Activated naive CD4-positive, alpha-beta T cell treated with anti-CD3 and anti-CD28 coated beads, Interleukin-2, amount 50 U/mL, for 24 hours (primary cell): ENCODE results near the gene KCNMA1.

Experiments used
- H3K27ac Mint-ChIP-seq: one replicate; pipeline ENCODE4 v1.8.0; 2021; ENCODE audit warnings: mild to moderate bottlenecking, mixed read lengths
- H3K27me3 Mint-ChIP-seq: one replicate; pipeline ENCODE4 v1.8.0; 2021; ENCODE audit warnings: mixed read lengths
- H3K36me3 Mint-ChIP-seq: one replicate; pipeline ENCODE4 v1.8.0; 2021; ENCODE audit warnings: mixed read lengths
- H3K4me1 Mint-ChIP-seq: one replicate; pipeline ENCODE4 v1.8.0; 2021; ENCODE audit warnings: mixed read lengths
- H3K4me3 Mint-ChIP-seq: one replicate; pipeline ENCODE4 v1.8.0; 2021; ENCODE audit warnings: mild to moderate bottlenecking, mixed read lengths
- H3K9me3 Mint-ChIP-seq: one replicate; pipeline ENCODE4 v1.8.0; 2021; ENCODE audit warnings: mixed read lengths

The KCNMA1 gene

DNA sequence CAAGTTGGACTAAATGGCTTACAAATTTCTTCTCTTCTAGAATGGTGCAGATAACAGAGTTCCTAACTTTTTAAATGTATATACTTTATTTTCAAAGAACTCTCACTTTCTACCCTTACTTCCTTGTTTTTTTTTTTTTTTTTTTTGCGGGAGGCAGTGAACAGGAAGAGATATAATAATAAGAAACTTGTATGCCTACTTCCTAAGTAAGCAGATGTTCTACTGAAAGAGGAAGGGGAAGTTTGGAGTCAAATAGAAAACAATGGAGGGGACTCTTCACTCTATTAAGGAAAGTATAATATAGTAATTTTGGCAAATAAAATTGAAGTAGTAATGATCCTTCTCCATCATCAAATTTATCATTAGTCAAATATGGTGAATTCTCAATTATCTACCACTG, 754.0 kb downstream of the KCNMA1 start:
- no peaks in the 10 kb centered on the region for H3K9me3 Mint-ChIP-seq
- no peaks in the 10 kb centered on the region for H3K36me3 Mint-ChIP-seq
- H3K27me3 Mint-ChIP-seq: peaks cover 2% of the 10 kb centered on the region
- H3K27ac Mint-ChIP-seq: no peak overlapping the region
- H3K4me3 Mint-ChIP-seq: no peak overlapping the region
- no peaks in the 10 kb centered on the region for H3K4me1 Mint-ChIP-seq

DNA sequence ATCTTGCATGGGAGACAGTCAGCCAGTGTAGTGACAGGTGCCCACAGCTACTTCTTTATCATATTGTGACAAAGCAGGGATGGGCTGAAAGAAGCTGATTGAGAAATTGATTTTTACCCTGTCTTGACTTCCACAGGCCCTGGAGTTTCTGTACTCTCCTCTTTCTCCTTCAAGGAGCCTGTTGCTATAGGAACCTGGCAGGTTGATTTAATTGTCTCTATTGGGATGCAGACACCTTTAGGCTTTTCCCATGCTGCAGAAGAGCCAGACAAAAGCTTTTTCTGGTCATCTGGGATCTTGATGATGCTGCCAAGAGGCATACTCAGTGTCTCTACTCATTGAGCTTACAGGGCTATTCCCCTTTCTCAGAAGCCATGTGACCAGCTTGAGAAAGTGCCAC, 754.8 kb downstream of the KCNMA1 start:
- Mint-ChIP-seq H3K4me3 (no peak overlapping the region), H3K36me3 (no peaks in the 10 kb centered on the region), H3K9me3 (no peaks in the 10 kb centered on the region), H3K27me3 (peaks cover 2% of the 10 kb centered on the region), H3K4me1 (no peaks in the 10 kb centered on the region), H3K27ac (no peak overlapping the region)

DNA sequence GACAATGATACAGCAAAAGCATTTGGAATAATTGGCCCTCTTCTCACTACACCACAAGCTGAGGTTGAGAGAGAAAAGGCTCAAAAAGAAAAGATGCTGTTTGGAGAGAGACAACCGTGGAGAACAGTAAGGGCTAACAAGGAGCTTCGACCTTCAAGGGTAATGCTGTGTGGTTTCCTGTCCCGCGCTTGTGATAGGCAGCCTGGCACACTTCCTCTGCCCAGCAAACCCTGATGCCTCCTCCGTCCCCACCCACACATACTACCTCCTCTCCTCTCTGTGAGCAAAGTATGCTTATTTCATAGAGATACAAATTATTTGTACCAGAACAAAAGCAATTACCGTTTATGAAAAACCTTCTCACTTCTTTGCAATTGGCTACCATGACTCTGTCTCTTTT, 755.4 kb downstream of the KCNMA1 start:
- H3K9me3 Mint-ChIP-seq: no peaks in the 10 kb centered on the region
- no peak overlapping the region for H3K4me3 Mint-ChIP-seq
- no peak overlapping the region for H3K27ac Mint-ChIP-seq
- H3K36me3 Mint-ChIP-seq: no peaks in the 10 kb centered on the region
- no peaks in the 10 kb centered on the region for H3K4me1 Mint-ChIP-seq
- no peaks in the 10 kb centered on the region for H3K27me3 Mint-ChIP-seq

DNA sequence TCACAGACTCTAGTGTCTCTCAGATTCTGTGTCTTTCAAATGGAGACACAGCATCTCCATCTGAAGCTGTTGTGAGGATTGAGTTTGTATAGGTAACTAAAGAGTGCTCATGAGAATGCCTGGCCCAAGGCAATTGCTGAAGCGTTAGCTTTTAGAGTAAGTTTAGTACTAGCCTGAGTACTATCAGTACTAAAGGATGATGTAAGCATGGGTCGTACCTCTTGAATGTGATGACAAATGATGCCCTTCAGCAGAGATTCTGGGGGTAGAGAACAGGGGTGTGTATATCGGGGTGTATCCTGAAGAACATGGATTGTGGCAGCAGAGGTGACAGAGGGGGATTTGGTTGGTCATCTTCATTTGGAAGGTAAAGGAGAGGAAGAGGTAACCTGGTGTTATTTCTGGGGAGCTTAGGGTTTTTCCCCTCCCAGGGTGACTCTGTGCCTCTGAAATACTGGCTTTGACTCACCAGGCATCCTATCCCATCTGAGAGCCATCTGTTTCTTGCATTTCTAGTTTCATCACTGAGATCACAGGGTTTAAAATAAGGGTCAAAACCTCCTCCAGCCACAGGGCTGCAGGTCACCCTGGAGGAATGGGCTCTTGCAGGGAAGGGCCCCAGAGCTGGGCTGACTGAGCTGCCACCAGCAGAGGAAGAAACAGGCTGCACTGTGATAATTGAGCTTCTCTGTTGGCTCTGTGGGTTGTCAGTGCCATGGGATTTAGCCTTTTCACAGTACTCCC, 756.0 kb downstream of the KCNMA1 start:
- no peaks in the 10 kb centered on the region for H3K36me3 Mint-ChIP-seq
- no peak overlapping the region for H3K4me3 Mint-ChIP-seq
- no peaks in the 10 kb centered on the region for H3K9me3 Mint-ChIP-seq
- no peaks in the 10 kb centered on the region for H3K27me3 Mint-ChIP-seq
- no peak overlapping the region for H3K27ac Mint-ChIP-seq
- no peaks in the 10 kb centered on the region for H3K4me1 Mint-ChIP-seq

DNA sequence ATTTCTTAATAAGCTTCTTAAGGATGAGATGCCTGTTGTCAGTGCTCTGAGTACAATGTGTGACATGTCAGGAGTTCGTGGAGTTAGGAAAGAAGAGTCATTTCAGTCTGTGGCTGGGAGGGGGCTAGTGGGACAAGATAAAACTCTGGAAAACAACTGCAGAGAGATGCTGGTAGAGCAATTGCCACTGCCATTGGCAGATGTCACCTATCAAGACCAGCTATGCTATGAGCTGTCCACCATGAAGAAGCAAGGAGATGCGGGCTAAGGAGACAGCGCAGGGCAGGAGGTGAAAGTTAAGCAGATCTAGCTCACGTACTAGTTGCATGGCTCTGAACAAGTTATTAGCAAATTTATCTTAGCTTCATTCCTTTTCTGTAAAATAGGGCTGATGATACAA, 756.7 kb downstream of the KCNMA1 start:
- Mint-ChIP-seq H3K36me3 (no peaks in the 10 kb centered on the region), H3K4me1 (no peaks in the 10 kb centered on the region), H3K9me3 (no peaks in the 10 kb centered on the region), H3K27me3 (no peaks in the 10 kb centered on the region), H3K4me3 (no peak overlapping the region), H3K27ac (no peak overlapping the region)

DNA sequence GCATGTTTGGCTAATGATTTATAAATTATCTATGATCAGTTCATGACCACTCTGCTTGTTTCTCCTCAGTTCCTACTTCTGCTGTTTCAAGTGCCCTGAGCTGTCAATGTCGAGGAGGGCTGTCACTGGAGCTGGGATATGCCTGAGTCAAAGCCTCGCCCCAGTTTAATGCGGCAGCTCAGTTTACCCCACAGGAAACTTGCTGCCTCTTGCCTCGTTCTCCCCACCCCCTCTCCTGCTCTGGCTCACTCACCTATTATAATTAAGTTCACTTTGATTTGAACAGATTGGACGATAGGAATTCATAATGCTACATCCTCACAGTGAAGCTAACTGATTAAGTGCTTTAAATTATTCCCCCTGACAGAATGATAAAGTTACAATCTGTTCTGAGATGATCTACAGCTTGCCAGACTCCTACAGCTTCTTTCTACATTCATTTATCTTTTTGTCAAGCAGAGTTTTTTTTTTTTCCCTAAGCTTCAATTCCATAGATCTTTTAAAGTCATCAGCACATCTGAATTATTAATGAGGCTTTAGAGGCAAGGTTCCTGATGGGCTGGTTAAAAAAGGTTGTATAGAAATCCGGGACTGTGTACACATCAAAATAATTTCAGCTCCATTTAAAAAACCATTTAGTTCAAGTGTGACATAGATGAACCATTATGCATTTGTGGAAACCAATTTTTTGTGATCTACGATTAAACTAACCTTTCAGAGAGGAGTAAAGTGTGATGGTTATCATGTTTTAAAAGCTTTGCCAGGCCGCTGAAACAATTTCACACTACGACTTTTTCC, 758.3 kb downstream of the KCNMA1 start:
- H3K4me3 Mint-ChIP-seq: no peak overlapping the region
- no peaks in the 10 kb centered on the region for H3K9me3 Mint-ChIP-seq
- no peak overlapping the region for H3K27ac Mint-ChIP-seq
- H3K27me3 Mint-ChIP-seq: no peaks in the 10 kb centered on the region
- no peaks in the 10 kb centered on the region for H3K36me3 Mint-ChIP-seq
- H3K4me1 Mint-ChIP-seq: no peaks in the 10 kb centered on the region

DNA sequence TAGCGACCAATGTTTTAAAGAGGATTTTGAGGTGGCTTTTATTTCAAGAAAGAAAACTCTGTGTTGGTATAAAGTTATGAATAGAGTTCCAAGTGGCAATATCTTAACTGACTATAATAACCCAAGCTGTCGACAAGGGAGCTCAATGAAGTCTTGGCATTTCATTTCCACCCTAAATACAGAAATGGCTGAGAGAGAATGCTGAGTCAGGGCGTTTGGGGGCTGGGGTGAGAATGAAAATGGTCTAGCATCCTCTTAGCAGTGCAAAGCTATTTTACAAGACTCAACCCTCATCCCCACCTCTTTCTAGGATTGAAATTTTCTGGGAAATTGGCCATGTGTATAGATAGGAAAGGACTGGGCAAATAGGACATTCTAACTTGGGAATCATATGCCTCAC, 759.1 kb downstream of the KCNMA1 start:
- no peak overlapping the region for H3K4me3 Mint-ChIP-seq
- H3K4me1 Mint-ChIP-seq: no peaks in the 10 kb centered on the region
- no peak overlapping the region for H3K27ac Mint-ChIP-seq
- no peaks in the 10 kb centered on the region for H3K36me3 Mint-ChIP-seq
- H3K27me3 Mint-ChIP-seq: no peaks in the 10 kb centered on the region
- H3K9me3 Mint-ChIP-seq: no peaks in the 10 kb centered on the region

DNA sequence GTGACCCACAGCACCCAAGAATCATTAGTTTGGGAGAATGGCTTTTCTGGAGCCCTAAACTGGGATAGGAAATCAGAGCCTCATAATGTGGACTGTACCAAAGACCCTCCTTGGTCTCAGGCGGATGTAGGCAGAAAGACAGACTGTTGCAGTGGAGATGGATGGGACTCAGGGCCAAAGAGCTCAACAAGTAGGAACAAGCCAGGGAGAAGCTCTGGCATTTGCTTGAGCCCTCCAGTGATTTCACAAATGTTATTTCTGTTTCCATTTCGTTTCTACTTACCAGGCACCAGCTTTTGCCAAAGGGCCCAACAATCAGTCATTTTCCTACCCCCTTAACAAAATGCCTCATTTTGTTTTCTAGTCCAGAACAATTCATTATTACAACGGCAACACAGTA, 762.7 kb downstream of the KCNMA1 start:
- H3K27me3 Mint-ChIP-seq: peaks cover 1% of the 10 kb centered on the region
- H3K36me3 Mint-ChIP-seq: no peaks in the 10 kb centered on the region
- no peak overlapping the region for H3K27ac Mint-ChIP-seq
- no peak overlapping the region for H3K4me3 Mint-ChIP-seq
- no peaks in the 10 kb centered on the region for H3K9me3 Mint-ChIP-seq
- H3K4me1 Mint-ChIP-seq: no peaks in the 10 kb centered on the region

DNA sequence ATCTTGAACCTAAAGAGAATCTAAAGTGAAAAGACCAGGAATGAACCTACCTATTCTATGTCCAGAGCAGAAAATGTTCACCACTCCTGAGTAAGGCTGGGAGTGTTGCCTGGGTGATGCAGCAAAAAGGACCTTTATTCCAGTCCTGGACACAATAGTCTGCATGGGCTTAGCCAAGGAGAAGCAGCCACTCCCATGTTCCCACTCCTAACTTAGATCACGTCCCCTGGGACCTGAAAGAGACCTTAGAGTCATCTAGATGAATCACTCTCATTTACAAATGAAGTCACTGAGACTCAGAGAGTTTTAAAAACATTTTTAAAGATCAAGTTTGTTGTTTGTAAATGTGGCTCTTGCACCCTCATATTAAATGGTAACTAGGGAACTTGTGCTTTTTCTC, 763.4 kb downstream of the KCNMA1 start:
- Mint-ChIP-seq H3K27ac (no peak overlapping the region), H3K36me3 (no peaks in the 10 kb centered on the region), H3K9me3 (no peaks in the 10 kb centered on the region), H3K4me1 (no peaks in the 10 kb centered on the region), H3K27me3 (peaks cover 1% of the 10 kb centered on the region), H3K4me3 (no peak overlapping the region)

DNA sequence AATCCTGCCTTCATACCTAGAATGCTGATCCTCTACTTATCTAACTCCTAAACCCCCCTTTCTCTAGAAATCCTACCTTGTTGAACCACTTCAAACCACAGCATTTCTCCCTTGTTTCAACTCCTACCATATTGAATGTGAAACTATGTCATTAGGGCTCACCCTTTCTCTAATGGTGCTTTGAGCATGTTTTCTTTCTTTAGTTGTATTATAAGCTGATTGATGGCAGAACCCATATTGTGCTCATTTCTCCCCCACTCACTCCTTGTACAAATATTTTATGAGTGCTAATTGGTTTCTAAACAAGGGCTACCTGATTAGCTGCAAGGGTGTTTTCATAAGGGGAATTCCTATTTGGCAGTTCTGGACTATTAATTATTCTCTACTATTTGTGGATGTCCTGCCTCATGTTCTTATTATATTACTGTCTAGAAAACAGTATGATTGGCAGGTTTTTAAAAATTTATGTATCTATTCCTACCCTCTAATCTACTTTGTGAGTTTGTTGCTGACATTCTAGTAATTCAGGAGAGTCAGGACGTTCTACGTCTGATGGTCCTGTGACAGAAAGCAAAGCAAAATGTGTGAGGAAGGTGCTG, 765.8 kb downstream of the KCNMA1 start:
- H3K27ac Mint-ChIP-seq: no peak overlapping the region
- H3K4me1 Mint-ChIP-seq: no peaks in the 10 kb centered on the region
- H3K4me3 Mint-ChIP-seq: no peak overlapping the region
- H3K9me3 Mint-ChIP-seq: no peaks in the 10 kb centered on the region
- H3K36me3 Mint-ChIP-seq: no peaks in the 10 kb centered on the region
- H3K27me3 Mint-ChIP-seq: peaks cover 1% of the 10 kb centered on the region

DNA sequence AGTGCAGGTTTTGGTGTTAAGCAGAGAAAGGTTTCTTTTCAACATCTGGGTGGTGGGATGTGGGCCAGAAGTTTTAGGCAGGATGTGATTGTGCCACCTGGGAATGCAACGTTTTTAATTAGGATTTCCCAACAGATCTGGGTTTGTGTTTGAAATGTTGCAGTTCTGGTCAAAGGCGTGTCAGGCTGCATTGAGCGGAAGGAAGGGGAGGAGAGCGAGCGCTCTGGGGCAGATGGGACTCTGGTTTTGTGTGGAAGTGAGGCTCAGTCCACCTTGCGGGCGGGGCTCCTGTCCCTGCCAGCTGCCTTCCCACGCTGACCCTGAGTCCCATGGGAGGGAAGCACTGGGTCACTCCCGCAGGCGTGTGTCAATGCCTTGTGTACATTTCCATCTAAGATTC, 767.7 kb downstream of the KCNMA1 start:
- Mint-ChIP-seq H3K4me1 (no peaks in the 10 kb centered on the region), H3K27me3 (peaks cover 1% of the 10 kb centered on the region), H3K4me3 (no peak overlapping the region), H3K36me3 (no peaks in the 10 kb centered on the region), H3K27ac (no peak overlapping the region), H3K9me3 (no peaks in the 10 kb centered on the region)

DNA sequence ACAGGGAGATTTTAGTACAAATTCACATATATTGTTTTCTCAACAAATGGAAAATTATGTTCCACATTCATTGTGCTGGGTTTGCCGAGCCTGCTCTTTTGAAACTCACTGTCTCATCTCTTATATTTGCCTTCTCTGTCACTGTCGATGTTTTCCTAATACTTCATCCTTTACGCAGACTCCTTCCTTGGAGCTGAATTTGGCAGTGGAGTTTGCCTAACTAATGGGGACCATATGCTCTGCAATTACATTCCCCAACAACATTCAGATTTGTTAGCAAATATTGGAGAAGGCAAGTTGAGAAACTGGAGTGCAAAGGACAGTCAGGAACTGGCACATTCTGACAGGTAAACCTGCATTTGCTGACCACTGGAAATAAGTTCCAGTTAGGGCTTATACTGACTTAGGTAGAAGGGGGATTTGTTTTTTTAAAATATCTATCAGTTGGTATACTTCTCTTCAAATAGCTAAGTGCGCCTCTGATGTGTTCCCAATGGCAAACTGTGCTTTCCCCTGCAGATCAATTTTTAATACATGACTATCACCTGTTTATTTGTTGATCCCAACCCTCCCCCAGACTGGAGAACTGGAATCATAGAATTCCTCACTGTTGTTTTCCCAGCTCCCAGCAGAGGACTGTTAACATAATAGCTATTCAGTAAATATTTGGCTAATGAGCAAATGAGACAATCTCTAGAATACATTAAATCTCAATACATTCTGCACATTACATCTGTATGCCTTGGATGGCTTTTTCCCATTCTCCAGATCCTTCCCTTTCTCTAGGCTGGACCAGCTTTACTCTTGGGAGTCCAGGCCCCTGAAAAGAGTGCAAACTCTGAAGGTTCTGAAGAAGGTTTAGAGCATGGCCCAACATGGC, 769.3 kb downstream of the KCNMA1 start:
- Mint-ChIP-seq H3K27me3 (peaks cover 1% of the 10 kb centered on the region), H3K27ac (no peak overlapping the region), H3K4me1 (no peaks in the 10 kb centered on the region), H3K4me3 (no peak overlapping the region), H3K36me3 (no peaks in the 10 kb centered on the region), H3K9me3 (no peaks in the 10 kb centered on the region)

DNA sequence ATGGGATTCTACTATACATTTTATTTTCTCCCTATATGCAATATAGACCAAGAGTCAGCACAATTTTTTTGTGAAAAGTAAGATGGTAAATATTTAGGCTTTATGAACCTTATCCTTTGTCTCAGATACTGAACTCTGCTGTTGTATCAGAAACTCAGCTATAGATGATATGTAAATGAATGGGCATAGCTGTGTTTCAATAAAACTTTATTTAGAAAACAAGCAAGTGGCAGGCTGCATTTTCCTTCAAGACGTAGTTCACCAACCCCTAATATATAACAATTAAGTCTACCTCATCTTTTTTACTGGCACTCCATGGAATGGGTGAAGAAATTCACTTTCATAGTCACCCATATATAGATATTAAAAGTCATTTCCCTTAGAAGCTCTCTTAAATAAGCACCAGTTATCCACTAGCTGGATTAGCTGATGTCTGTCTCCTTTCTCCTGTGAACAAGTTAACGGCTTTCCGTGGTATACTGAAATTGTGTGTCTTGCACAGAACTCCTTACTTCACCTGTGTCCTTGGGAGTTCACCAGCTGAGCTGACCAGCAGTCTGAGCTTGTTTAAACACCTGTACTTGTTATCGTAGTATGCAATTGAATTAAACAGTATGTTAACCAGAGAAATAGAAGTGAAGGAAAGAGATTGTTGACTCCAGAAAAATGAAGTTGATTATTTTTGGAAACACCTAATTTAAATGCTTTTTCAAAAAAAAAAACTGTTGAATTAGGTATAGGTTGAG, 770.6 kb downstream of the KCNMA1 start:
- no peaks in the 10 kb centered on the region for H3K36me3 Mint-ChIP-seq
- no peak overlapping the region for H3K27ac Mint-ChIP-seq
- H3K27me3 Mint-ChIP-seq: no peaks in the 10 kb centered on the region
- no peaks in the 10 kb centered on the region for H3K4me1 Mint-ChIP-seq
- peaks cover 2% of the 10 kb centered on the region for H3K9me3 Mint-ChIP-seq
- H3K4me3 Mint-ChIP-seq: no peak overlapping the region

DNA sequence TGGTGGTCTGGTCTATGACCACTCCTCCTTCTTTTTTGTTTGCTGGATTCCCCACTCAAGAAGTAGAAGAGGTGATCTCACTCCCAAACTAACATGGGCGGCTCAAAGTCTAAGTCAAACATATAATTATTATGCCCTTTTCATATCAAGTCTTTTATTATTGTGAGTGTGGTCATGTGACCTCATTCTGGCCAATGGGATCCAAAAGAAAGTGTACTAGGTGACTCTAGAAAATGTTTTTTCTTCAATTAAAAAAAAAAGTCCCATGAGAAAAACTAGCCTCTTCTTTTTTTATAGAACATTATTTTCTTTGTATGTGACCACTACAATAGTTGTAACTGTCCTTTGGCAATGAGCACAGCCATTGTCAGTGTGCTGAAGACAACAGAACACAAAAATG, 772.7 kb downstream of the KCNMA1 start:
- H3K27me3 Mint-ChIP-seq: no peaks in the 10 kb centered on the region

DNA sequence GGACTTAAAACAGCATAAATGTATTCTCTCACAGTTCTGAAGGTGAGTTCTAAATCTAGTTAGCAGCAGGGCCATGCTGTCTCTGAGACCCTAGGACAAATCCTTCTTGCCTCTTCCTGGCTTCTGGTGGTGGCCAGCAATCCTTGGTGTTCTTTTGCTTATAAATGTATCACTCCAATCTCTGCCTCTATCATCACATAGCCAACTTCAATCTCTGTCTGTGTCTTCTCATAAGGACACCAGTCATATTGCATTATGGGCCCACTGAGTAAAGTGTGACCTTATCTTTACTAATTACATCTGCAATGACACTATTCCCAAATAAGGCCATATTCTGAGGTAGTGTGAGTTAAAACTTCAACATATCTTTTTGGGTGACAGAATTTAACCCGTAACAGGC, 778.9 kb downstream of the KCNMA1 start:
- H3K9me3 Mint-ChIP-seq: peaks cover 14% of the 10 kb centered on the region
- H3K27me3 Mint-ChIP-seq: no peaks in the 10 kb centered on the region
- H3K36me3 Mint-ChIP-seq: no peaks in the 10 kb centered on the region
- no peak overlapping the region for H3K4me3 Mint-ChIP-seq
- H3K4me1 Mint-ChIP-seq: no peaks in the 10 kb centered on the region
- no peak overlapping the region for H3K27ac Mint-ChIP-seq

More for the DNA sequence above, 772.7 kb downstream of the KCNMA1 start:
- Mint-ChIP-seq H3K4me1 (no peaks in the 10 kb centered on the region), H3K36me3 (no peaks in the 10 kb centered on the region), H3K27ac (no peak overlapping the region), H3K4me3 (no peak overlapping the region), H3K9me3 (peaks cover 7% of the 10 kb centered on the region)
